Breast epithelium (tissue), 4 donors: Measurements from ENCODE around the gene PCGF1. TPM values are rescaled to one million over a fixed set of nuclear protein-coding genes. Genes with fewer than 3 reads are reported as not detected.
A peak's percentile ranks its signal among the peaks of the same experiment; 100 is the strongest.

Source experiments
- DNase-seq, 2 donors: peaks; one replicate each; pipeline ENCODE4 v3.0.0-alpha.2; 2019; ENCODE audit warnings: low spot score in 2 of 2
- H3K27ac ChIP-seq, 2 donors: fragments of 200-600 bp; sonication (generic) in 1 of 2; one replicate each; pipeline ENCODE4 v1.5.1; 2016 to 2019; ENCODE audit warnings: mild to moderate bottlenecking in 1 of 2
- H3K27me3 ChIP-seq, 2 donors: fragments of 200-600 bp; sonication (generic) in 1 of 2; one replicate each; pipeline versions ENCODE4 v1.5.1 to v1.6.0; 2017 to 2019; ENCODE audit warnings: control low read depth in 1 of 2, mild to moderate bottlenecking in 1 of 2
- H3K36me3 ChIP-seq: fragments of 200-600 bp; one replicate; pipeline ENCODE4 v1.5.1; 2019
- H3K4me1 ChIP-seq, 2 donors: fragments of 200-600 bp; sonication (generic); one replicate each; pipeline ENCODE4 v1.5.1; 2016 to 2019; ENCODE audit warnings: control low read depth in 1 of 2
- H3K4me3 ChIP-seq, 3 donors: fragments of 200-600 bp; sonication (generic); 1 replicate in 2 of 3; 2 replicates in 1 of 3; pipeline ENCODE4 v1.5.1; 2016 to 2019; ENCODE audit warnings: mild to moderate bottlenecking in 3 of 3, moderate library complexity in 2 of 3
- H3K9me3 ChIP-seq, 2 donors: fragments of 200-600 bp; sonication (generic) in 1 of 2; one replicate each; pipeline ENCODE4 v1.5.1; 2016 to 2019; ENCODE audit warnings: control low read depth in 1 of 2
- POLR2A ChIP-seq: fragments of 450-650 bp; IDR thresholded peaks from one replicate; pipeline ENCODE4 v1.6.1; 2016; ENCODE audit warnings: antibody characterized with exemption, mild to moderate bottlenecking, moderate library complexity
- POLR2AphosphoS5 ChIP-seq, 3 donors: sonication (generic); formaldehyde crosslinking; IDR thresholded peaks; one replicate each; pipeline ENCODE4 v1.6.1; 2017; ENCODE audit warnings: antibody characterized with exemption in 3 of 3
- intact Hi-C: fragments of 100-400 bp; cut with DNase I; formaldehyde crosslinking; loops from one replicate; pipeline ENCODE4 v1.15.1; 2023; ENCODE audit warnings: low total_unique reads
- total RNA-seq, 3 donors: library from RNA; depleted of rRNA; stranded (reverse); fragments of >200 nt; gene quantifications; one replicate each; pipeline ENCODE4 v1.1.0, GENCODE V29; 2016
- TF ChIP-seq, protein P1 (sequence below), 3 donors: fragments of 450-650 bp; IDR thresholded peaks; one replicate each; pipeline ENCODE4 v1.5.1; 2016 to 2017; ENCODE audit warnings: antibody characterized with exemption in 3 of 3, mild to moderate bottlenecking in 3 of 3, moderate library complexity in 3 of 3

The PCGF1 gene
- total RNA-seq, 3 donors from 2014 or later = 18.3 to 20.3 (median 19.8) TPM

- peaks cover 3 to 19% of the 10 kb centered on the region in 2 donors for H3K4me1 ChIP-seq
- DNase-seq = peak in 1 of 2 donors; percentile 55
- H3K9me3 ChIP-seq = no peaks in the 10 kb centered on the region
- peaks cover 4 to 7% of the 10 kb centered on the region in 2 donors for H3K27me3 ChIP-seq
- H3K4me3 ChIP-seq = peak overlapping the region; percentile 56 to 72 (median 68)
- no peak for TF ChIP-seq POLR2A
- TF ChIP-seq, protein P1, sequence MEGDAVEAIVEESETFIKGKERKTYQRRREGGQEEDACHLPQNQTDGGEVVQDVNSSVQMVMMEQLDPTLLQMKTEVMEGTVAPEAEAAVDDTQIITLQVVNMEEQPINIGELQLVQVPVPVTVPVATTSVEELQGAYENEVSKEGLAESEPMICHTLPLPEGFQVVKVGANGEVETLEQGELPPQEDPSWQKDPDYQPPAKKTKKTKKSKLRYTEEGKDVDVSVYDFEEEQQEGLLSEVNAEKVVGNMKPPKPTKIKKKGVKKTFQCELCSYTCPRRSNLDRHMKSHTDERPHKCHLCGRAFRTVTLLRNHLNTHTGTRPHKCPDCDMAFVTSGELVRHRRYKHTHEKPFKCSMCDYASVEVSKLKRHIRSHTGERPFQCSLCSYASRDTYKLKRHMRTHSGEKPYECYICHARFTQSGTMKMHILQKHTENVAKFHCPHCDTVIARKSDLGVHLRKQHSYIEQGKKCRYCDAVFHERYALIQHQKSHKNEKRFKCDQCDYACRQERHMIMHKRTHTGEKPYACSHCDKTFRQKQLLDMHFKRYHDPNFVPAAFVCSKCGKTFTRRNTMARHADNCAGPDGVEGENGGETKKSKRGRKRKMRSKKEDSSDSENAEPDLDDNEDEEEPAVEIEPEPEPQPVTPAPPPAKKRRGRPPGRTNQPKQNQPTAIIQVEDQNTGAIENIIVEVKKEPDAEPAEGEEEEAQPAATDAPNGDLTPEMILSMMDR (IDR thresholded peaks at IDR 0.05) = no peak
- TF ChIP-seq POLR2AphosphoS5 (IDR thresholded peaks at IDR 0.05) = peak in 2 of 3 donors; percentile 41 to 56
- intact Hi-C loops = no loop called here
- no peaks in the 10 kb centered on the region for H3K36me3 ChIP-seq
- H3K27ac ChIP-seq = peak overlapping the region; percentile 76 to 89
Observed at GRCh38 chr2:74502720-74503505, 4.6 kb downstream of the PCGF1 start.

DNA sequence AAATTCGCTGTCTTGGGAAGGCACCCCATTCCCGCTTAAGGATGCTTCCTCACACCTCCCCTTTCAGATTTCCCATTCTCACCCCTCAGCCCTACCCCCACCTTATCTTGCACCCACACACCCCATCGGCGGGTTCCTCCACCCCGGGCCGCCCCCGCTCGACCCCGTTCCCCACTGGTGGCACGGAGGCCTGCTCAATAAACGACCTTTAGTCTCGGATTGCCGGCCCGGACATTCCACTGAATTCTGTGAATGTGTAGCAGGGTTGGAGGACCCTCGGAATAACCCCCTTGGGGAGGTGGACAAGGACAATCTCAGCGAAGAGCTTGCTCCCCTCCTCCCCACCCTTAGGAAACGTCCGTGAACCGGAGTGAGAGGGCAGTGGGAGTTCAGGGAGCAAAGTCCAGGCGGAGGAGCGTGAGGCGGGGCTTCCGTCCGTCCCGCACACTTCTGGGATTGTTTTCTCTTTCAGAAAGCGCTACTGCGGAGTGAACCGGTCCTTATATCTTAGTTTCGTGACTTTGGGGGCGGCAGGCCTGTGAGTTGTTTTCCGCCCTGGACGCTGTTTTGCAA is 5.3 kb downstream of the PCGF1 start:
- Histone ChIP-seq H3K27ac (peak overlapping the region; percentile 76 to 89), H3K4me3 (peak overlapping the region; percentile 56 to 72 (median 68)), H3K27me3 (peaks cover 6 to 7% of the 10 kb centered on the region in 2 donors), H3K9me3 (no peaks in the 10 kb centered on the region), H3K4me1 (peaks cover 3 to 19% of the 10 kb centered on the region in 2 donors), H3K36me3 (no peaks in the 10 kb centered on the region)
- no peak for DNase-seq
- intact Hi-C loops = no loop called here
- TF ChIP-seq, protein P1 (IDR thresholded peaks at IDR 0.05) = no peak
- no peak for TF ChIP-seq POLR2AphosphoS5 (IDR thresholded peaks at IDR 0.05)
- TF ChIP-seq POLR2A = no peak

DNA sequence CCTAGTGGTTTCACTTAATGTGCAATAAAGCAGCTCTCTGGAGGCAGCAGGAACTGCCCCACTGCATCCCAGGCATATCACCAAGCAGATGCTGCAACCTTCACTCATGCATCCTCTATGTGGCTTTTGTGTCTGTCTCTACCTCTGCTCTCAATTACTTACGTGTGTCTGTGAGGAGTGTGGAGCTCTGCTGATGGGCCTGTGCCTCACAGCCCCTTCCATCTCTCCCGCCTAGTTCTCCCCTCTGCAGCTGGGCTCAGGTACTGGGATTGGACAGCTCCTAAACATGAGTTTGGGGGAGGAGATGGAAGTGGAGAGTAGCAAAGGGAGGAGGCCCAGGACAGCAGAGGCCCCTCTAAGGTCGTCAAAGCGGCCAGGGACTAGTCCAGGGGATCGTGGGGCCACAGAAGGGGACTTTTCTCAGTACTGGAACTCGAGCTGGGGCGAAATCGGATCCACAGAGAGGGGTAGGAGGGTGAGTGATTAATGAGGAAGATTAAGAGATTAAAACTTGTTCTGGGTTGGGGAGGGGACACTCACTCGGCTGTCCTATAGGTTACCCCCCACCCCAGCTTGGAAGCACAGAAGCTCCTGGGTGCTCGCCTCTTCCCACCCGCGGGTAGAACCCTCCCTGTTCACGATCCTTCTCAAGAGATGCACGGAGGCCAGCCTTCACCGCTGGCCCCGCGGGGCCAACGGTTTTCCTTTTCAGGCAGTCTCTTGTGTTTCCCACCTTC is 6.0 kb downstream of the PCGF1 start:
- Histone ChIP-seq H3K4me3 (no peak overlapping the region), H3K36me3 (no peaks in the 10 kb centered on the region), H3K27ac (no peak overlapping the region), H3K9me3 (no peaks in the 10 kb centered on the region), H3K4me1 (peaks cover 3 to 15% of the 10 kb centered on the region in 2 donors), H3K27me3 (peaks cover 6 to 7% of the 10 kb centered on the region in 2 donors)
- TF ChIP-seq, protein P1 (IDR thresholded peaks at IDR 0.05) = no peak
- no peak for TF ChIP-seq POLR2AphosphoS5 (IDR thresholded peaks at IDR 0.05)
- TF ChIP-seq POLR2A = no peak
- intact Hi-C loops = no loop called here
- no peak for DNase-seq

- H3K27me3 ChIP-seq = peaks cover 6 to 7% of the 10 kb centered on the region in 2 donors
- peaks cover 3 to 5% of the 10 kb centered on the region in 2 donors for H3K4me1 ChIP-seq
- no peaks in the 10 kb centered on the region for H3K9me3 ChIP-seq
- H3K27ac ChIP-seq = no peak overlapping the region
- H3K36me3 ChIP-seq = no peaks in the 10 kb centered on the region
- no peak overlapping the region for H3K4me3 ChIP-seq
- no peak for TF ChIP-seq POLR2AphosphoS5 (IDR thresholded peaks at IDR 0.05)
- TF ChIP-seq, protein P1 (IDR thresholded peaks at IDR 0.05) = no peak
- no peak for TF ChIP-seq POLR2A
- intact Hi-C loops = no loop called here
- DNase-seq = no peak
Observed at GRCh38 chr2:74500578-74500946, 6.9 kb downstream of the PCGF1 start.
